ENCODE data around the gene DCAF17.

DCAF17 gene

DNA sequence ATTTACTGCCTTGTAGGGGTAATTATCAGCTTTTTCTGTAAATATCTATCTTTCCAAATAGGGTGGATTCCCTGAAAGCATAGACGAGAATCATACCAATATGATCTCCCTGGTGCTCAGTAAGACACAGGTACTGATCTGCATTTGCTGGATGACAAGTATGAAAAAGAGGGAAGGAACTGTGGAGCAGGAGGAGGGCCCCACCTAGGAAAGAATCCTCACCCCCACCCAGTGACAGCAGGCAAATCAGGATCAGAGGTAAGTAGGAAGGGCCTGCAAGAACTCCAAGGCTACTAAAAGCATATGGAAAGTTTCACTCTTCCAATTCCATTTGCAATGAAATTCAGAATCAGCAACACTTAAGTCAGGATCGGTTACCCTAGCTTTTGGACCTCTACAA lies 42.5 kb upstream of the DCAF17 start:
- H3K9ac ChIP-seq (ENCODE audit: low read length): no peak overlapping the region
- no peaks in the 10 kb centered on the region for H3K9me3 ChIP-seq (ENCODE audit: low read length)
- peaks cover 13% of the 10 kb centered on the region for H3F3A ChIP-seq (ENCODE audit: insufficient read depth, low read length)
- TF ChIP-seq EZH2 (IDR thresholded peaks at IDR 0.05; ENCODE audit: borderline replicate concordance, low read length): no peak
- TF ChIP-seq, protein P1, sequence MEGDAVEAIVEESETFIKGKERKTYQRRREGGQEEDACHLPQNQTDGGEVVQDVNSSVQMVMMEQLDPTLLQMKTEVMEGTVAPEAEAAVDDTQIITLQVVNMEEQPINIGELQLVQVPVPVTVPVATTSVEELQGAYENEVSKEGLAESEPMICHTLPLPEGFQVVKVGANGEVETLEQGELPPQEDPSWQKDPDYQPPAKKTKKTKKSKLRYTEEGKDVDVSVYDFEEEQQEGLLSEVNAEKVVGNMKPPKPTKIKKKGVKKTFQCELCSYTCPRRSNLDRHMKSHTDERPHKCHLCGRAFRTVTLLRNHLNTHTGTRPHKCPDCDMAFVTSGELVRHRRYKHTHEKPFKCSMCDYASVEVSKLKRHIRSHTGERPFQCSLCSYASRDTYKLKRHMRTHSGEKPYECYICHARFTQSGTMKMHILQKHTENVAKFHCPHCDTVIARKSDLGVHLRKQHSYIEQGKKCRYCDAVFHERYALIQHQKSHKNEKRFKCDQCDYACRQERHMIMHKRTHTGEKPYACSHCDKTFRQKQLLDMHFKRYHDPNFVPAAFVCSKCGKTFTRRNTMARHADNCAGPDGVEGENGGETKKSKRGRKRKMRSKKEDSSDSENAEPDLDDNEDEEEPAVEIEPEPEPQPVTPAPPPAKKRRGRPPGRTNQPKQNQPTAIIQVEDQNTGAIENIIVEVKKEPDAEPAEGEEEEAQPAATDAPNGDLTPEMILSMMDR (IDR thresholded peaks at IDR 0.05; ENCODE audit: low read length): no peak
- H3K79me2 ChIP-seq (ENCODE audit: insufficient read depth, low read length): 0 out of 2 replicates have a peak, but pooled peaks cover 4% of the 10 kb centered on the region
- no peak overlapping the region for H2AFZ ChIP-seq (ENCODE audit: low read length)
- H3K27ac ChIP-seq (ENCODE audit: low read depth, low read length, poor library complexity, severe bottlenecking): peak overlapping the region; percentile 75
- peaks cover 53% of the 10 kb centered on the region for H3K4me1 ChIP-seq (ENCODE audit: insufficient read depth, low read length, severe bottlenecking)
- H3K36me3 ChIP-seq (ENCODE audit: insufficient read depth, low read length): no peaks in the 10 kb centered on the region
- no peak overlapping the region for H3K4me2 ChIP-seq (ENCODE audit: low read length)
- no peak overlapping the region for H3K4me3 ChIP-seq (ENCODE audit: low read depth, low read length, poor library complexity, severe bottlenecking)
- no peaks in the 10 kb centered on the region for H4K20me1 ChIP-seq (ENCODE audit: insufficient read depth, low read length)
- H3K9me2 ChIP-seq (ENCODE audit: low read depth, low read length): no peaks in the 10 kb centered on the region
- H3K27me3 ChIP-seq (ENCODE audit: insufficient read depth, low read length): no peaks in the 10 kb centered on the region

DNA sequence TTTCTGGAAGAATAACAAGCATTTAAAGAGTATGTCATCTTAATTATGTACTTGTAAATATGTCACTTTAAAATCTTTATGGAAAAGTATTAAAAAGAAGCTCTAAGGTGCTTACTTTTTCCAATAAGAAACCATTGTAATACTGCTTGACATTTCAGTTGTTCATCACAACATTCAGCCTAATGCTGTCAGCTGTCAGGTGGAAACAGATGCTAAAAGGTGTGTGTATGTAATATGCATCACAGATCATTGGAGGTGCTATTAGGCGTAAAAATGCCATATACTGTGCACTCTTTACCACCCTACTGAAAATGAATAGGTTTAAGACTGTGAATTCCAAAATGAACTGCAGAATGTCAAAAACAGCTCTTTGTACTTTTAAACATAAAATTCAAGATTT lies 40.5 kb upstream of the DCAF17 start:
- Histone ChIP-seq H3F3A (ENCODE audit: insufficient read depth, low read length) (peaks cover 10% of the 10 kb centered on the region), H3K9ac (ENCODE audit: low read length) (no peak overlapping the region), H3K9me2 (ENCODE audit: low read depth, low read length) (no peaks in the 10 kb centered on the region), H3K4me1 (ENCODE audit: insufficient read depth, low read length, severe bottlenecking) (peaks cover 34% of the 10 kb centered on the region), H3K9me3 (ENCODE audit: low read length) (no peaks in the 10 kb centered on the region), H3K4me2 (ENCODE audit: low read length) (no peak overlapping the region), H3K27me3 (ENCODE audit: insufficient read depth, low read length) (no peaks in the 10 kb centered on the region), H3K79me2 (ENCODE audit: insufficient read depth, low read length) (0 out of 2 replicates have a peak, but pooled peaks cover 4% of the 10 kb centered on the region), H3K36me3 (ENCODE audit: insufficient read depth, low read length) (no peaks in the 10 kb centered on the region), H3K4me3 (ENCODE audit: low read depth, low read length, poor library complexity, severe bottlenecking) (no peak overlapping the region), H4K20me1 (ENCODE audit: insufficient read depth, low read length) (no peaks in the 10 kb centered on the region), H3K27ac (ENCODE audit: low read depth, low read length, poor library complexity, severe bottlenecking) (peak overlapping the region; percentile 13), H2AFZ (ENCODE audit: low read length) (no peak overlapping the region)
- TF ChIP-seq, protein P1 (IDR thresholded peaks at IDR 0.05; ENCODE audit: low read length): no peak
- no peak for TF ChIP-seq EZH2 (IDR thresholded peaks at IDR 0.05; ENCODE audit: borderline replicate concordance, low read length)

DNA sequence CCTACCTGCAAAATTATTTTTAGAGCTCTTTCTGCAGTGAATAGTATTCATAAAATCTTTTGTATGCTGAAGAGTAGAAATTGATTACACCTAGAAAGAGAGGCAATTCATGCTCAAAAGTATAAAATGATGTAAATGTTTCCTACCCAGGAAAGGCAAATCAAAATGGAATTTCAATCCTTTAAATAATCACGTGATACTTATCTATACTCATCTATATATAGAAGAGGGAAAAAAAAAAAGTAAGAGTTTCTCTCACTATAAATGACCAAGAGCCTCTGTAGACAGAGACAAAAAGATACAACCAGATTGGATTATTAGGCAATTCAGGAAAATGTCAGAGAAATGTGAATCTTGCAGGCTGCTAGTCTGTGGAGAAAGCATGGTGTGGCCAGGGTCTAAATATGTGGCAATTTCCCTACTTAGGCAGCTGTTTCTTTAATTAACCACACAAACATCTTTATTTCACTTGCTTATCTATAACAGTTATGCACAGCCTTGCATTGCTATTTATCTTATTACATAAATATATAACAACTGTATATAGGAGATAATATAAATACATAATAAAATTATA lies 39.8 kb upstream of the DCAF17 start:
- Histone ChIP-seq H3K27ac (ENCODE audit: low read depth, low read length, poor library complexity, severe bottlenecking) (peak overlapping the region; percentile 13), H3K4me1 (ENCODE audit: insufficient read depth, low read length, severe bottlenecking) (peaks cover 31% of the 10 kb centered on the region), H4K20me1 (ENCODE audit: insufficient read depth, low read length) (no peaks in the 10 kb centered on the region), H3K27me3 (ENCODE audit: insufficient read depth, low read length) (no peaks in the 10 kb centered on the region), H3K79me2 (ENCODE audit: insufficient read depth, low read length) (0 out of 2 replicates have a peak, but pooled peaks cover 4% of the 10 kb centered on the region), H3K9ac (ENCODE audit: low read length) (no peak overlapping the region), H3K9me3 (ENCODE audit: low read length) (no peaks in the 10 kb centered on the region), H3K36me3 (ENCODE audit: insufficient read depth, low read length) (no peaks in the 10 kb centered on the region), H3K4me2 (ENCODE audit: low read length) (no peak overlapping the region), H3K4me3 (ENCODE audit: low read depth, low read length, poor library complexity, severe bottlenecking) (no peak overlapping the region), H3F3A (ENCODE audit: insufficient read depth, low read length) (peaks cover 4% of the 10 kb centered on the region; the same call in 1 of the 2 replicates), H3K9me2 (ENCODE audit: low read depth, low read length) (no peaks in the 10 kb centered on the region), H2AFZ (ENCODE audit: low read length) (no peak overlapping the region)
- TF ChIP-seq, protein P1 (IDR thresholded peaks at IDR 0.05; ENCODE audit: low read length): no peak
- TF ChIP-seq EZH2 (IDR thresholded peaks at IDR 0.05; ENCODE audit: borderline replicate concordance, low read length): no peak

Measured in OCI-LY1 (cell line).